ENCODE data around the gene KLHL6. TPM values are rescaled to one million over a fixed set of nuclear protein-coding genes. Genes with fewer than 3 reads are reported as not detected.

Gene KLHL6
- total and polyA plus RNA-seq, 12 donors, result 0.34 to 7.5 (median 2.5) TPM

- WGBS, 4 donors, result 51 to 57% (median 55%) methylated on average over 6 of the region's 6 CpGs
- intact Hi-C loops (cut with DNase I), result no loop called here
- DNase-seq, result no peak
- no peak overlapping the region for H3K27ac ChIP-seq
- TF ChIP-seq CTCF (IDR thresholded peaks at IDR 0.05) (peak; percentile 14 to 42 (median 28)), POLR2A (IDR thresholded peaks at IDR 0.05) (no peak)
- no peak overlapping the region for H3K4me3 ChIP-seq
- H3K27me3 ChIP-seq, result no peaks in the 10 kb centered on the region
- no peaks in the 10 kb centered on the region for H3K36me3 ChIP-seq (replicated peaks in 1 of 2)
- no peaks in the 10 kb centered on the region for H3K9me3 ChIP-seq (replicated peaks in 1 of 3)
- H3K4me1 ChIP-seq (replicated peaks in 1 of 2), result no peaks in the 10 kb centered on the region
These were observed 36.5 kb upstream of the KLHL6 start for GRCh38 chr3:183591881-183592521.

- DNase-seq, result no peak
- 93 to 98% (median 96%) methylated on average over 6 of the region's 6 CpGs for WGBS, 4 donors
These were observed 34.9 kb upstream of the KLHL6 start for GRCh38 chr3:183590442-183590841.

GRCh38 chr3:183587336-183587735 lies 31.8 kb upstream of the KLHL6 start:
- TF ChIP-seq CTCF (IDR thresholded peaks at IDR 0.05) (no peak), POLR2A (IDR thresholded peaks at IDR 0.05) (no peak)
- DNase-seq, result peak in 1 of 7 donors; percentile 20
- Histone ChIP-seq H3K9me3 (replicated peaks in 1 of 3) (no peaks in the 10 kb centered on the region), H3K4me1 (replicated peaks in 1 of 2) (peaks cover 18 to 27% of the 10 kb centered on the region in 2 donors), H3K27me3 (no peaks in the 10 kb centered on the region), H3K27ac (peak overlapping the region in 1 of 5 donors; percentile 24), H3K36me3 (replicated peaks in 1 of 2) (no peaks in the 10 kb centered on the region), H3K4me3 (no peak overlapping the region)
- WGBS, 4 donors, result 67 to 77% (median 71%) methylated on average over 2 of the region's 2 CpGs
- intact Hi-C loops (cut with DNase I), result loop anchor here in 1 of 2 donors (10.0 kb wide), 1 partner anchor 103 kb away; no protein-coding TSS in a partner anchor

More at GRCh38 chr3:183590442-183590841, 34.9 kb upstream of the KLHL6 start:
- Histone ChIP-seq H3K27ac (no peak overlapping the region), H3K4me1 (replicated peaks in 1 of 2) (peaks cover 0 to 2% of the 10 kb centered on the region in 2 donors), H3K9me3 (replicated peaks in 1 of 3) (no peaks in the 10 kb centered on the region), H3K4me3 (no peak overlapping the region), H3K27me3 (no peaks in the 10 kb centered on the region), H3K36me3 (replicated peaks in 1 of 2) (no peaks in the 10 kb centered on the region)
- intact Hi-C loops (cut with DNase I), result no loop called here
- TF ChIP-seq POLR2A (IDR thresholded peaks at IDR 0.05) (no peak), CTCF (IDR thresholded peaks at IDR 0.05) (no peak)

- peaks cover 18 to 29% of the 10 kb centered on the region in 2 donors for H3K4me1 ChIP-seq (replicated peaks in 1 of 2)
- intact Hi-C loops (cut with DNase I), result loop anchor here in 1 of 2 donors (10.0 kb wide), 1 partner anchor 102 kb away; no protein-coding TSS in a partner anchor
- H3K27ac ChIP-seq, result no peak overlapping the region
- no peak for DNase-seq
- H3K36me3 ChIP-seq (replicated peaks in 1 of 2), result no peaks in the 10 kb centered on the region
- H3K4me3 ChIP-seq, result no peak overlapping the region
- H3K27me3 ChIP-seq, result no peaks in the 10 kb centered on the region
- WGBS, 4 donors, result 68 to 87% (median 75%) methylated on average over 5 of the region's 5 CpGs
- TF ChIP-seq CTCF (IDR thresholded peaks at IDR 0.05) (no peak), POLR2A (IDR thresholded peaks at IDR 0.05) (no peak)
- no peaks in the 10 kb centered on the region for H3K9me3 ChIP-seq (replicated peaks in 1 of 3)
These were observed 31.0 kb upstream of the KLHL6 start for GRCh38 chr3:183586477-183586876.

Measured in adrenal gland (tissue), 12 donors.